ELR (cell line): Measurements from ENCODE around the gene TMEM117.
"Not testable (repeated sequence)": the region's sequence is repeated elsewhere in the genome, so short reads cannot be mapped to it uniquely, and the experiment has no call there.

Experiments used
- DNase-seq: peaks from one replicate; pipeline ENCODE4 v3.0.0-alpha.2; 2015; ENCODE audit warnings: low read depth

The TMEM117 gene

DNA sequence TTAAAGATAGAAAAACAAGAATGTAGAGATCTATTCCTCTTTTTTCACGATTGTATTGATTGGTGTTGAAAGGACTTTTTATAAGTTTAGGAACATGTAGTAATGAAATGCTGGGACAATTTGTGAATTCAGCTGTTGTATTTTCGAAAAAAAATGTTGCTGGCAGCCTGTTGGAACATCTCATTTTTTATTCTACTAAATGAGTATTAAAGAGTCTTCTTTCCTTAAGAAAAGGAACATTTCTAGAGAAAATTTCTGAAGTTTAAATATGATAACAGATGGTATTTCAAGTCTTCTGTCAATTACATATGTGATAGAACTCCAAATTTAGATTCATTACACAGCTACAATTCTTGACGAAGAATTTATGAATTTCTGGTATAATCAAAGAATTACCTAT is 189.6 kb downstream of the TMEM117 start:
- DNase-seq, result no peak

DNA sequence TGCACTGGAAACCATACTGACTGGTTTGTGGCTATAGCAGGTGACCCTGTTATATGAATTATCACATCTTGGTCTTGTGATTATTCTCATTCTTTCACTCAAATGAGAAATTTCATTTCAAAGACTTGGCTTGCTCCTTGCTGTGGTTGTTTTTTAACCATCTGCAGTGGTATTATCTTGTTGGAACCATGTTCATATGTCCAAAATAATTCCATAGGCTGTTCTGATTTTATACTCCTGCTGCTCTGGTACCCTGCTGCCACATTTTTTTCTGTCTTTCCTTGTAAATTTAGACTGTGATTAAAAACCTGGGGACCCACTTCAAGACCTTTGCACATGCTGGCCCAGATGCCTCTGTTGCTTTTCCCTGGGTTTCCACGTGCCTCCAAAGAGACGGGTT is 190.2 kb downstream of the TMEM117 start:
- no peak for DNase-seq

DNA sequence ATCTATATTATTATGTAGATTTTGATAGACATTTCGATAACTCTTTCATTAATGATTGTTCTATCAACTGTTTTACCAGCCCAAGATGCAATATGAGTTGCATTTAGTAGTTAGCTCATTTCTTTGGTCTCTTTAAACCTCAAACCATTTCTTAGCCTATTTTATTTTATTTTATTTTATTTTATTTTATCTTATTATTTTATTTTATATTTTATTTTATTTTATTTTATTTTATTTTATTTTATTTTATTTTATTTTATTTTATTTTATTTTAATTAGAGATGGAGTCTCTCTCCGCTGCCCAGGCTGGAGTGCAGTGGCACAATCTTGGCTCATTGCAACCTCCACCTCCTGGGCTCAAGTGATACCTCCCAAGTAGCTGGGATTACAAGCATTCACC is 191.0 kb downstream of the TMEM117 start:
- not testable (repeated sequence) for DNase-seq

GRCh38 chr12:44029194-44029593 is 193.3 kb downstream of the TMEM117 start:
- no peak for DNase-seq

- DNase-seq, result no peak
These were observed 195.7 kb downstream of the TMEM117 start for GRCh38 chr12:44031472-44032185.

DNA sequence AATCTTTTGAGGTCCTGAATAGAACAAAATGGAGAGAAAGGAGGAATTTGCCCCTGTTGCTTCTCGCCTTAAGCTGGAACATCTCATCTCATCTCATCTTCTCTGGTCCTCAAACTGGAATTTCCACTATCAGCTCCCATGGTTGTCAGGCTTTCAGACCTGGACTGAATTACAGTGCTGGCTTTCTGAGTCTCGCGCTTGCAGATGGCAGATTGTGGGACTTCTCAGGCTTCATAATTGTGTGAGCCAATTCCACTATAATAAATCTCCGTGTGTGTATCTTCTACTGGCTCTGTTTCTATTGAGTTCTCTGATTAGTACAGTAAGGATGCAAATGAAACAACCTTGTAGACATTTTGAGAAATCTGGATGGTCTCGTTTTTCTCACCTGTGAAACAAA is 199.0 kb downstream of the TMEM117 start:
- no peak for DNase-seq

- no peak for DNase-seq
These were observed 201.1 kb downstream of the TMEM117 start for GRCh38 chr12:44036875-44037443.

GRCh38 chr12:44038411-44038810 is 202.5 kb downstream of the TMEM117 start:
- DNase-seq, result no peak

DNA sequence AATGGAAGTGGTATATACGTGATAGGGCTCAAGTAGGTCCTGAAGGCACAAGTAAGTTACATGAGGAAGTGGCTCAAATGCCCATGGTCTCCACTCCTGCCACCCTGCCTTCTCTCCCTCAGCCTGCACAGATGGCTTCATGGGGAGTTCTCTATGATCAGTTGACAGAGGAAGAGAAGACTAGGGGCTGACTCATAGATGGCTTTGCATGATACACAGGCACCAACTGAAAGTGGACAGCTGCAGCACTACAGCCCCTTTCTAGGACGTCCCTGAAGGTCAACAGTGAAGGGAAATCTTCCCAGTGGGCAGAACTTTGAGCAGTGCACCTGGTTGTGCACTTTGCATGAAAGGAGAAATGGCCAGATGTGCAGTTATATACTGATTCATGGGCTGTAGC is 208.6 kb downstream of the TMEM117 start:
- not testable (repeated sequence) for DNase-seq

- no peak for DNase-seq
These were observed 211.0 kb downstream of the TMEM117 start for GRCh38 chr12:44046732-44047417.

GRCh38 chr12:44052554-44052953 is 216.7 kb downstream of the TMEM117 start:
- no peak for DNase-seq

DNA sequence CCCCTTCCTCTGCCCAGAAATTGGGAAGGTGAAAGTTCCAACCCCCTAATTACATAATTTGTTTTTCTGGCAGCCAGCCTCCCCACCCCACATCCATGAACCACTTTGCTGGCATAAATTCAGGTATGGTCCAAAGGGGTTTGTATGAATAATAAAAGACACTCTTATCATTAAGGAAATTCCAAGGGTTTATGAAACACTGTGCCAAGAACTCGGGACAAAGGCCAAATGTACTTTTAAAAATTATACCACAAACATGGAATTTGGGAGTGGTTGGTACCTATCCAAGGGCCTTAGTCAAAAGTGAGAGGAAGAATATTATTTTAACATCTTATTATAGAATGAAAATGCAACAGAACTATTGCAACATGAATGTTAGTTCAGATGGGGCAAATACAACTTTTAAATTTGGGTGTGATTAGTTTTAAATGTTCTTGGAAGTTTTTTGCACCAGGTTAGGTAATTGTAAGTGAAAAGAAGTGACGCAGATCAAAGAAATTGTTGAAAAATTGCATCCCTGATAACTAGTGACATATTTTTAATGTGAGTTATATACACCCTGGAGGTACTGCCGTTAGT is 217.8 kb downstream of the TMEM117 start:
- DNase-seq, result no peak

- no peak for DNase-seq
These were observed 218.4 kb downstream of the TMEM117 start for GRCh38 chr12:44054281-44054680.

GRCh38 chr12:44058366-44058765 is 222.5 kb downstream of the TMEM117 start:
- no peak for DNase-seq

DNA sequence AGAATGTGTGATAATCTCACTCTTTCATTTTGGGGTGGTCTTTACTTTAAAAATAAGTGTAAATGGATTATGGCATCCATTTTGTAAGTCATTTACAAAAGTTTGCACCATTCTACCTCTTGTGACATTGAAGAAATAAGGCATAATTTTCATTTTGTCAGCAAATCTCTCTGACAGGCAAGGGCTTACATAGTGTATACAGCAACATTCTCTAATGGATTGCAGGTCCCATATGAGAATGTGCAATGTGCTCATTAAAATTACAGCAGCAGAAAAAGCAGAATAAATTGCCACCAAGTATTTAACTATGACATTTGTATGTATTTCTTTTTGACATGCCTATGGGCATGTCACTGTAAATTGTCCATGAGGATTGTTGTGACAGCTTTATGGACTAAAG is 223.6 kb downstream of the TMEM117 start:
- DNase-seq, result no peak

GRCh38 chr12:44063671-44064070 is 227.8 kb downstream of the TMEM117 start:
- DNase-seq, result no peak

DNA sequence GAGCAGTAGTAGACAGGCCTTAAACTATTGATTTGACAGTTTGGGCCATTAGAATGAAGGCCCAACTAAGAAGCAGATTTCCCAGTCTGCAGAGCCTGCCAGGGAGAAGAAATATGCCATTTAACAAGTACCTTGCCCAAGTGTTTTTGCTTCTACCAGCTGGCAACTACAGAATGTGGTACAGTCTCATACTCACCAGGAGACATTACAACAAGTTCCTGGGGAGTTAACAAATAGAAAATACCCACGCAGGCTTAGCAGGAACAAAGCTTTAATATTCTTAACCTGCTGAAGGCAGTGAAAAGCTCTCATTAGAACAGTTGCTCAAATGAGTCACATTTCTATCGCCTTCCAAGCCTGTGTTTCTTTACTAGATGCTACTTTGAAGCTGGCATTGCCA is 241.0 kb downstream of the TMEM117 start:
- DNase-seq, result no peak

- no peak for DNase-seq
These were observed 241.4 kb downstream of the TMEM117 start for GRCh38 chr12:44077294-44077693.

DNA sequence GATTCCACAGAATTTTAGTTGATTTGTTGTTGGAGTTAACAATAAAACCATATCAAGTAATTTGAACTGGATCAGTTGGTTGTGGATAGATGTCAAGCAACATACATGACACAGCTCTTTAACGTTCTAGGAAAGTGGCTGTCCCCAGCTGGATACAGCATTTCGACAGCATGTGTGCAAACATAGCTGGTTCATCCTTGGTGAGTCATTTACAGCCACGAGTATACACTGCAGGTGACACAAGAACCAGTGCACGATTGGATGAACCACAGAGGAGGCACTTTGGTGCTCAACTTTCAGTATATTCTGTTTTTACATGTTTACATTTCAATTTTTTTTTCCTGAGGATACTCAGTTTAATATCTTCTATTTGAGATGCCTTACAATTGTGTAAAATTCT is 242.4 kb downstream of the TMEM117 start:
- DNase-seq, result no peak

- no peak for DNase-seq
These were observed 252.8 kb downstream of the TMEM117 start for GRCh38 chr12:44088647-44089046.

- DNase-seq, result no peak
These were observed 256.2 kb downstream of the TMEM117 start for GRCh38 chr12:44091948-44092606.

DNA sequence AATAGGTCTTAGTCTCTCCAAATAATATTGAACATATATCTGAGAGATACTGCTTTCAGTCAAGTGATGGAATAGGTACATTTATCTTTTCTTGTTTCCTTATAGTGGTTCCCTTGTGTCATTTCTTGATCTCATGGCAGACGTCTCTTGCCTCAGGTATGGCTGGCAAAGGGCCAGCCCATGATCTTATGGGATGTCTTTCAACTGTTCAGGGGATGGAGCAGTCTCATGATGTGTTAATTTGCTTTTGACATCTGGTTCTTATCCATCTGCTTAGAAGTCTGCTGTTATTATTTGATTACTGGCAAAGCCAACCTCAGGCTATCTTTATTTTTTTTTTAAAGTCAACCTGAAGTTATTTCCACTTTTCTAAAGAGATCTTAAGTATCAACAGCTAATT is 262.9 kb downstream of the TMEM117 start:
- no peak for DNase-seq

DNA sequence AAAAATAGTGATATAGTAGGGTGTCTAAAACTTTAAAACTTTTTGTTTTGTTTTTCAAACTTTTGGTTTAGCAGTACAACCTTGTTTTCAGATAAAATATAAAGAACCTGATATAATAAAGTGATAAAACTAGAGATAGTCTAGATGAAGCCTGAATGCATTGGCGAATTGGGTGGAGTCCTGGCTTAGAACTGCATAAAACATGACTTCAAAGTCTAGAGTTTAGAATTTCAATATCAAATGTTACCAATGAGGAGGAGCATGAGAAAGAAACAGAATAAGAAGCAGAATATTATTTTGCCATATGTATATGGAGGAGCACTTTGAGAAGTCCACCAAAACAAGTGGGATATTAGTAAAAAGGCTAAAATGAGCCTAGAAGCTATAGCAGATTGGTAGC is 263.6 kb downstream of the TMEM117 start:
- DNase-seq, result no peak
